GM19328 (cell line): ENCODE results near the gene PCBP2.
"Not testable (repeated sequence)": the region's sequence is repeated elsewhere in the genome, so short reads cannot be mapped to it uniquely, and the experiment has no call there.

ENCODE experiments used
- ATAC-seq: cut with Tn5 transposase; IDR thresholded peaks from one replicate; pipeline ENCODE4 v1.9.1; 2021; ENCODE audit warnings: mild to moderate bottlenecking, moderate library complexity; ENCODE audit not compliant: unreplicated experiment

The PCBP2 gene

DNA sequence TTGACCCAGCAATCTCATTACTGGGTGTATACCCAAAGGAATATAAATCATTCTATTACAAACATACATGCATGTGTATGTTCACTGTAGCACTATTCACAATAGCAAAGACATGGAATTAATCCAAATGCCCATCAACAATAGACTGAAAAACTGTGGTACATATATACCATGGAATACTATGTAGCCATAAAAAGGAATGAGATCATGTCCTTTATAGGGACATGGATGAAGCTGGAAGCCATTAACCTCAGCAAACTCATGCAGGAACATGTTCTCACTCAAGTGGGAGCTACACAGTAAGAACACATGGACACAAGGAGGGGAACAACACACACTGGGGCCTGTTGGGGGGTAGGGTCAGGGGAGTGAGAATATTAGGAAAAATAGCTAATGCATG is 12.3 kb upstream of the PCBP2 start:
- ATAC-seq = not testable (repeated sequence)

DNA sequence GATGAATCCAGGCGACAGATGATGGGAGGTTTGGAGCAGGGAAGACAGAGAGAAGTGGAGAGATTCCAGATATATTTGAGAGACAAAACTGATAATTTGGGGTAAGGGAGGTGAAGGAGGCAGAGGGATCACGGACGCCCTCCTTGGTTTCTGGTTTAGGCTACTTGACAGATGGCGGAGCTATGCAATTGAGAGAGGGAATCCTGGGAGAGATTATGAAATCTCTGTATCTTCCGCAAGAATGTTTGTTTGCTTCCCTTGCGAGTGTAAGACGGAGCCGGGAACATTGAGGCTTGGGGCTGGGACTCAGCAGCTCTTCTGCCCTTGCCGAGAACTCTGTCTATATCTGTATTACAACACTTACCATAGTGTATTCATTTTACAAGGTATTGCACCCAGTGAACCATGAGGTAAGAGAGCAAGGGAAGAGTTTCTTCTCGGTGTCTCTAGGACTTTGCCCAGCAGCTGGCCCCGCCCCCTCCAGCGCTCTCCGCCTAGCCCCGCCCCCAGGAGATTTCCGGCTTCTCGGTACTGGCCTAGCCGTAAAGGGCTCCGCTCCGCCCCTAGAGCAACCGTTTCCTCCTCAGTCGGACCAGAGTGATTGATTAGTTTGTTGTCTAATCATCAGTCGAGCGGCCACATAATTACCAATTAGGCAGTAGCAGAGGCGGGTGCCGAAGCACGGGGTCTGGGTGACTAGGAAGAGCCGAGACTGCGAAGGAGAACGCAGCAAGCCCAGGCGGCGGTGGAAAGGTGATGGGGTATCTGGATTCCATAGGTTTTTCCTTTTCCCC is 10.7 kb upstream of the PCBP2 start, which contains the start of gene PRR13:
Gene PRR13, plus strand, starts transcription at position 695 of the 794 bp plus-strand sequence. CDS start 981 bp downstream, outside the sequence.
- peak; percentile 98 for ATAC-seq

DNA sequence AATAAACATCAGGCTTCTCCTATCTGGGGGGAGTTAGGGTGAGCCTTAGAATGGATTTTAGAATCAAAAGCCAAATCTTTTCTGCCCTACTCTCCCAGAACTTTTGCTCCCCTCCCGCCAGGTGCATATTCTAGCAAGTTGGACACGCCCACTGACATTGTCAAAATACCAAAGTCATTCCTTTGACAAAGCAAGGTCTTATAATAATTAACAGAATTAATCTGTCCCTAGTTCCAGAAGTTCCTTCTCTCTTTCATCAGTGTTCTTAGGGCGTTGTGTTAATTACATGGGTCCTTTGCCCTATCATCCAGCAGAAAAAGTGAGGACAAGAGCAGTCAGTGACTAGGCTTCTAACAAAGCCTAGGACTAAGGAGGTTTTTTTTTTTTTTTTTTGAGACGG is 7.9 kb upstream of the PCBP2 start:
- ATAC-seq = no peak

DNA sequence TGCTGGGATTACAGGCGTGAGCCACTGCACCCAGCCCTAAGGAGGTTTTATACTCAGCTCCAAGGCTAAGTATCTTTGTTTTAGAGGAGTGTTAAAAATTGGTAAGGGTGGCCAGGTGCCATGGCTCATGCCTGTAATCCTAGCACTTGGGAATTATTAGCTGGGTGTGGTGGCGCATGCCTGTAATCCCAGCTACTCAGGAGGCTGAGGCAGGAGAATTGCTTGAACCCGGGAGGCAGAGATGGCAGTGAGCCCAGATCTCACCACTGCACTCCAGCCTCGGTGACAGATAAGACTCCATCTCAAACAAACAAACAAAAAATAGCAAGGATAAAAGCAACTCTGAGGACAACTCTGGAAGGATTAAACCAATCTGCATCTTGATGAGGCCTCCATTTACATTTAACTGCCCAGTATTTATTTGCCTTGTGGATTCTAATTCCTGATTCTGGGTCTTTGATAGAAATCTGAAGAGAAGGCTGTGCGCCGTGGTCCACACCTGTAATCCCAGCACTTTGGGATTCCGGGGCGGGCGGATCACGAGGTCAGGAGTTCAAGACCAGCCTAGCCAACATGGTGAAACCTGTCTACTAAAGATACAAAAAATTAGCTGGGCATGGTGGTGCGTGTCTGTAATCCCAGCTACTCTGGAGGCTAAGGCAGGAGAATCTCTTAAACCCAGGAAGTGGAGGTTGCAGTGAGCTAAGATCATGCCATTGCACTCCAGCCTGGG is 7.1 kb upstream of the PCBP2 start:
- not testable (repeated sequence) for ATAC-seq

DNA sequence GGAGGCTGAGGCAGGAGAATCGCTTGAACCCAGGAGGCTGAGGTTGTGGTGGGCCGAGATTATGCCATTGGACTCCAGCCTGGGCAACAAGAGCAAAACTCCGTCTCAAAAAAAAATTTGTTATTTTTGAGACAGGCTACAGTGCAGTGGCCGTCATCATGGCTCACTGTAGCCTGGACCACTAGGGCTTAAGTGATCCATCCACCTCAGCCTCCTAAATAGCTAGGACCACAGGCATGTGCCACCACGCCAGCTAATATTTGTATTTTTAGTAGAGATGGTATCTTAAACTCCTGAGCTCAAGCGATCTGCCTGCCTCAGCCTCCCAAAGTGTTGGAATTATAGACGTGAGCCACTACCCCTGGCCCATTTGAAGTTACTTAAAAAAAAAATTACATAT is 966 bp upstream of the PCBP2 start:
- ATAC-seq = no peak

DNA sequence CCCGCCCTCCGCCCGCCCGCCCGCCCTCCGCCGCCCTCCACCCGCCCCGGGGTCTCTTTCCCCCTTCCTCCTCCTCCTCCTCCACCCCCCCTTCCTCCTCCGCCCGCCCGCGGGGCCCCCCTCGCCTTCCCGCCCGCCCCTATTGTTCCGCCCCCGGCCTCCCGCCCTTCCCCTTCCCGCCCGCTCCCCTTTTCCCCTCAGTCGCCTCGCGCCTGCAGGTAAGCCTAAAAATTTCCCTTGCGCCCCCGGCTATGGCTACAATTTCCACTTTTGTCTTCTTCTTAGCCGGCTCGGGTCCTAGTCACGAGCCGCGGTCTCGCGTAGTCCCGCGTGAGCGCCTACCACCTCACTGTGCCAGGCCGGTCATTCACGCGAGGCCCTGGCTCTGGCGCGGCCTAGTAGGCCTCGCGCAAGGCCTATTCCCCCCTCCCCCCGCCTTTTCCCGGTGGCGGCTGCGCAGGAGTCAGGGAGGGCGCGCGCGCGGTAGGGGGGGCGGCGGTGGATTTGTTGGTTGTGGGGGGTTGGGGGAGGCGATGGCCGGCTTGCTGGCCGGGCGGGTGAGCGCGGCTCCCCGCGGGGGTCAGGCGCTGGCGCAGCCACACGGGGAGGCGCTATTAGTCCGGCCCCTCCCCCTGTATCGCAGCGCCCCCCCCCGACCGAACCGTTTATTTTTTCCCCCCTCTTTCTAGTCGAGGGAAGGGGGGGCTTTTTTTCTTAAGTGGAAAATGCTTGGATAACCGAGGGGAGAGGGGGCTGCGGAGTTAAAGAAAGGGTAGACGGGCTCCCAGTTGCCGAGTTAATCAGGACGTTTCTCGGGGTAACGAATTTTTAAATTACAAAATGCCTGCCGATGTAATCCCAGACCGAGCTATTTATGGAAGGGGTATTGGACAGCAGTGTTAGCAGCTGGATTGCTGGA is 516 bp downstream of the PCBP2 start:
- peak; percentile 27 for ATAC-seq

DNA sequence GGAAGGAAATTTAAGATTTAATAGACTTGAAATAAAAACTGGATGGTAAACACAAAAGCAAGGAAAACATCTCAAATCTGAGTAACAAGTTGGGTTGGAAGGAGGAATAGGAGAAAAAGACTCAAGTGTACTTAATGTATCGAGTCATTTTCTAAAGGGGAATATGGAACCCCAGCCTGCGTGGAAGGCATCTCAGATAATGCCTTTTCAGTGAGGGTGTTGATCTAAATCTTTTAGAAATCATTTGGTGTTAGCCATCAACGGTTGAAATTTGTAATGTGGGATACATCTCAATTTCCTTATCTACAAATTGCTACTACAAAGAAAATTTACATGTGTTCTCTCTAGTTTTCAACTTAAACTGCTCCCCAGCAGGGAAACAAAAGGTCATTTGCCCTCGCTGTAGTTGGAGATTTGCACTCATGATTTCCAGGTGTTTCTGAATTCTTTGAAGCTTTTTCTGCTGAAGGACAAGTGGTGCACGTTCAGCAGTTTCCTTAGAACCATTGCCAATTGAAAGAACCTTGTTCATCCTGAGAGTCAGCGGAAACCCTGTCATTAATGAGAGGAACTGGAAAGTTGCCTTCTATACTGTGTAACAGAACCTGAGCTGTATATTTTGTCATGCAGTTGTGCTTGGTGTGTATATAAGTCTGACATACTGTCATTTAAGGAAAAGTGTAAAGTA is 2.2 kb downstream of the PCBP2 start:
- ATAC-seq = no peak

DNA sequence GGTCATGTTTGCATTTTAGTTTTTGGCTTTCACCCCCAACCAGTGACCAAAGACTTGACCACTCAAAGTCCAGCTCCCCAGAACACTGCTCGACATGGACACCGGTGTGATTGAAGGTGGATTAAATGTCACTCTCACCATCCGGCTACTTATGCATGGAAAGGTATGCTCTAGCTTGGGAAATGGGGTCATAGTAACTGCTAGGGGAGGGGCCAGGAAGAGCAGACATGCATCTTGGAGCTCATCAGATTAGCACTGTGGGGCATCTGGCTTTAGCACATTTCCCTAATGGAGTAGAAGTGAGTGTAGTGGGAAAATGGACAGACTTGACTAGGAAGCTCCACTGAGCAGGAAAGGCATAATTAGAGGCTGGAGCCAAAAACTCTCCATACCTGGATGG is 2.8 kb downstream of the PCBP2 start:
- ATAC-seq = no peak

DNA sequence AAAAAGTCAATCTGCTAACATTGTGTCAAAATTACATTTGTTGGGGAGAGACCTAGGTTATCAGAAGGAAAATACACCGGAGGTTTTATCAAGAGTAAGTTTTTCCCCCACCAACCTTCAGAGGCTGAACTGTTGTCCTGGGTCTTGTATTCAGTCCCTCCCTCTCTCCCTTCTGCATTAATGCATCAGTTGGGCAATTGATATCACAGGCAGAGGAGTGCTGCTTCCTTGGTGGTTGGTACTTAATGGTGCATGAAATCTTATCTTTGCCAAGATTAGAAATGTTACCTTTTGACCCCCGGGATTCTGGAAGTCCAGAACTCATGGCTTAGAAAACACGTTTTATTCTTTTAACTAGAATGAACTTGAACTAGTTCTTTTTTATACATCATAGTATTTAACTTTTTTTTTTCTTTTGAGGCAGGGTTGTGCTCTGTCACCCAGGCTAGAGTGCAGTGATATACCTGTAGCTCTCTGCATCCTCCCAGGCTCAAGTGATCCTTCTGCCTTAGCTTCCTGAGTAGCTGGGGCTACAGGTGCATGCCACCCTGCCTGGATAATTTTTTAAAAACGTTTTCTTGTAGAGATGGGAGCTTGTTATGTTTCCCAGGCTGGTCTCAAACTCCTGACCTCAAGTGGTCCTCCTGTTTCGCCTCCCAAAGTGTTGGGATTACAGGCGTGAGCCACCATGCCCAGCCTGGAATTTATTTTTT is 4.9 kb downstream of the PCBP2 start:
- no peak for ATAC-seq

DNA sequence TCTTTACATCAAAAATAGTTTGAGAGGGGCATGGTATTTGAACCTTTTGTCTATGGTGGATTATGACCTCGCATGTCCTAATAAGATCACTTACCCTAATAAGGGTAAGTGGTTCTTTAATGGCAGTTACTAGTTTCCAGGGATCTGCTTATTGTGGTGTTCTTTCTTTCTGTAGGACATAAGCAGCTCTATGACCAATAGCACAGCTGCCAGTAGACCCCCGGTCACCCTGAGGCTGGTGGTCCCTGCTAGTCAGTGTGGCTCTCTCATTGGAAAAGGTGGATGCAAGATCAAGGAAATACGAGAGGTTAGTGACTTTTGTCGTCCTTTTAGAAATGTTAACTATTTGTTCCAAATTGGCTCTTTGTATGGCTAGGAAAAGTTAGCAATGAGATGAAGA is 7.2 kb downstream of the PCBP2 start:
- no peak for ATAC-seq

DNA sequence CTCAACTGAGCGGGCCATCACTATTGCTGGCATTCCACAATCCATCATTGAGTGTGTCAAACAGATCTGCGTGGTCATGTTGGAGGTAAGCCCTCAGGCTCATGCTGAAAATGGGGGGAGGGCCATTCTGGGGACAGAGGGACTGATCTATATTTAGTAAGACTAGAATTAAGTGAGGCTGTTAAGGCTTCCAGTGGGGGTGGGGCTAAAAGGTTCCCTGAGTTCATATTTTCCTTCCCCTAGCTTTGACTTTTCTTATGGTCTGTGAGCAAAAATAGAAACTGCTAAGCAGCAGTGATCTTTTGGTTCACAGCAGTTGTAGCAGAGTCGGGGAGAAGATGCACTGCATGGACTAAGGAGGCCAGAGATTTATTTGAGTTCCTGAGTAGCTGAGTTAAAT is 9.2 kb downstream of the PCBP2 start:
- ATAC-seq = no peak

DNA sequence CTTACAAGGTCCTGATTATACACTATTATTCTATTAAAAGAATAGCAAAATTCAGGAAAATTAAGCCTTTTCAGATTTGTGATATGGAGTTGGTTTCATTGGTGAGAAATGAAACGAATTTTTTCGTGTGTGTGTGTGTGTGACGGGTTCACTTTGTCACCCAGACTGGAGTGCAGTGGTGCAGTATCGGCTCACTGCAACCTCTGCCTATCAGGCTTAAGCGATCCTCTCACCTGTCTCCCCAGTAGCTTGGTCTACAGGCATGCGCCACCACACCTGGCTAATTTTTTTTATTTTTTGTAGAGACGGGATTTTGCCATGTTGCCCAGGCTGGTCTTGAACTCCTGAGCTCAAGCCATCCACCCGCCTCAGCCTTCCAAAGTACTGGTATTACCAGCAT is 9.7 kb downstream of the PCBP2 start:
- ATAC-seq = no peak

DNA sequence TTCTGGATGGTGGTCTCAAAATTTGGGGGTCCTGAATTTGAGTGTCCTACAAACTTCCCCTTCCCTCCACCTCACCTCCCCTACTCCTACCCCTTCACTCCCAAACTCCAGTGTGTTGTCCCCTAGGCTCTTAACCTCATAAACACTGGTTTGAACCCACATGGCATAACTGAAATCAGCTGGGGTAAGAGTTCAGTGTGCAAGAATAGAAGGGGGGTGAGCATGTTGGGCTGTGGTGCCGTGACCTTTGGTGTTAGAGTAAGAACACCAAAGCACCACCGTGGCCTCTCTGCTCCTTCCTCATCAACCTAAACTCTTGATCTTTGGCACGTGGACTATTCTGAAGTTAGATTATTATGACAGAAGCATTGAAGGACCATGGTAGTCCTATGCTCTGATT is 11.0 kb downstream of the PCBP2 start:
- ATAC-seq = no peak

DNA sequence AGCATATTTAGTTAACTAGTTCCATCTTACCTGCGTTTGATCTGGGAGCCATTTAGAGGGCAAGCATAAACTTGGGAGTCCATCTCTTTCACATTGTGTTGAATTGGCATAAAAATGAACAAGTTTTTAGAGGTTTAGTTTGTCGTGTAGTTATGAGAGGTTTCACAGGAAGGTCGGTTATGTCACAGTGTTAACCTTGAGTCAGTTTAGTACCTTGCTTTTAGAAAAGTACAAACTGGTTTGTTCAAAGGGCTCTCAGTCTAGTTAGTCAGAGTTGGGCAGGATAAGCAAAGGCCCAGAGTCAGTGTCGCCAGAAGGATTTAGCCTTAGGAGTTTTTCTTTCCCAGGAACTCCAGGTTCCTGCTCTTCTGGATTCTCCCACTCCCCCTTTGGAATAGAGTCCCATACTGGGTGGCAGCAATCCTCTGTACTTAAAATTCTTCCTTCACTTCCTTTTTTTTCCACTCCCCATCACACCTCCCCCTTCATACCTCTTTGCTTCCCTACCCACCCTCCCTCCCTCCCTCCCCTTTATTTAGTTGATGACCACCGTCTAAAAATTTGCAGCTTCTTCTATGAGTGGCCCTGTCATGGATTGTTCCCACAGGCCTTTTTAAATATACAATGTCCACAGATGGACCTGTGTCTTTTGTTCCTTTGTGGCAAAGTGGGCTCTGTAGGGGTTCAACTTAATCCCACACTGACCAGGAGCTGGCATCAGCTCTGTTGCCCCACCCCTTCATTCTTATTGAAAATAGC is 12.1 kb downstream of the PCBP2 start:
- ATAC-seq = no peak

DNA sequence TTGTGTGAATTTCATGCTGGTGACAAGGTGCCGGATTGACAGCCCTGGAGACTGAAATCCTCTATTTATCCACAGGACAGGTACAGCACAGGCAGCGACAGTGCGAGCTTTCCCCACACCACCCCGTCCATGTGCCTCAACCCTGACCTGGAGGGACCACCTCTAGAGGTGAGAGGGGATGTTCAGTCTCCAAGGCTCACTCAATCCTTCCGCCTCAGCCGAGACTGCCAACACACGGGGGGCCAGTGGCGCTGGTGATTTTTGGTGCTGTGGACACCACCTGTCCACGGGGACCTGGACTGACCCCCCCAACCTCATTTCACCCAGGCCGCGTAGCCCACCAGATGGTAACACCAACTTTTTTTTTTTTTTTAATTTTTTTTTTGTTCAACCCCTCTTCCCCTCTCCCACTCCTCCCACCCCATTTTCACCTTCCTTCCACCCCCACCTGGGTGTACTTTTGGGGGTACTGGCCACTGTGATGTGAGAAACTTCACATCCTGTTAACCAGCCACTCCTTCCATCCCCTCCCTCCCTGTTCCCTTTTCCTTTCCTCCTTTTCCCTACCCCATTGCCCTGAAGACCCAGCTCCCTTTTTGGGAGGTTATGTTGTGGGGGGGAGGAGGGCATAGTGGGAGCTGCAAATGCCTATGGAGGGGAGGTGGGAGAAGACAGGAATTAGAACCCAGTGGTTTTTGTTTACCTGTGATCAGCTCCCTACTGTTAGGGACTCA is 12.9 kb downstream of the PCBP2 start:
- ATAC-seq = no peak

DNA sequence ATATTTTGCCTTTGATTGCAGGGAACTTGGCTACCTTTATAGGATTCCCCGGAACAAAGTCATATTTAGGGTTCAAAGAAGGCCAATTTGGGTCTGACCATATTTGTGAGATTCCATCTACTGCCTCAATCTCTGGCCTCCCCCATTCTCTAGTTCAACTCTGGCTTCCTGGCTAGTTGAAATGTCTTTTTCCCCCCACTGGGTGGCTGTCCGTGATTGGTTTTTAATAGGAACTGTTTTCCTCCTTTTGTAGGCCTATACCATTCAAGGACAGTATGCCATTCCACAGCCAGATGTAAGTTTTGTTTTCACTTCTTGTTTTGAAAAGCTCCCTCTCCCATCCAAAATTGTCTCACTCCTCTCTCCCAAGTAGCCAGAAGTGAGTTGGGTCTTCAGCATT is 13.8 kb downstream of the PCBP2 start:
- no peak for ATAC-seq

DNA sequence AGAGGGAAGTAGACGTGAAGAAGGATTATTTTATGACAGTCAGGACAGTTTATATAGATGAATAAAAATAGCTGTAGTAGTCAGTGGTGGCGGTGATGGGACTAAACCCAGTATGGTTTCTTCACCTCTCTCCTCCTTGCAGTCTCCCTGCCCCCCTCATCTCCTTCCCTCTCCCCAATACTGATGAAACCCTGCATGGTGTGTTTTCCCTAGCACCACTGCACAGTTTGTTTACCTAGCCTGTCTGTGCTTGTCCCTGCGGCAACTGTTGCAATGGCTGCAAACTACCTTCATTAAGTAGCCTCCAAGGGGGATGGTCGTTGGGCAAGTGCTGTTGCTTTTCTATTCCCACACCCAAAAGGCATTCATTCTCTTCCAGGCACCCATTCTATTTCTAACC is 14.7 kb downstream of the PCBP2 start:
- no peak for ATAC-seq

DNA sequence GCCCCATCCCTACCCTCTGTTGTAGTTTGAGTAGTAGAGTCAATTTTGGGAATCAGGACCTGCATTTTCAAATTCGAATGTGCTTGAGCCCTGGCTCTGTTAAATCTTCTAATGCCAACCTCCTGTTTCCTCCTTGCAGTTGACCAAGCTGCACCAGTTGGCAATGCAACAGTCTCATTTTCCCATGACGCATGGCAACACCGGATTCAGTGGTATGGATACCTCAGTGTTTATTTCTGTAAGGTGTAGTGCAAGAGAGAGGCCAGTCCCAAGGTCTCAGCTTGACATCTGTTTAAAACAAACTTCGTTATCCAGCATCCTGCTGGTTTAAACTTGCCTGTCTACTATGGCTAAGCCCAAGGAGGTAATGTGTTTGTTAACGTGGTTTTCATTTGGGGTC is 15.2 kb downstream of the PCBP2 start:
- ATAC-seq = no peak

DNA sequence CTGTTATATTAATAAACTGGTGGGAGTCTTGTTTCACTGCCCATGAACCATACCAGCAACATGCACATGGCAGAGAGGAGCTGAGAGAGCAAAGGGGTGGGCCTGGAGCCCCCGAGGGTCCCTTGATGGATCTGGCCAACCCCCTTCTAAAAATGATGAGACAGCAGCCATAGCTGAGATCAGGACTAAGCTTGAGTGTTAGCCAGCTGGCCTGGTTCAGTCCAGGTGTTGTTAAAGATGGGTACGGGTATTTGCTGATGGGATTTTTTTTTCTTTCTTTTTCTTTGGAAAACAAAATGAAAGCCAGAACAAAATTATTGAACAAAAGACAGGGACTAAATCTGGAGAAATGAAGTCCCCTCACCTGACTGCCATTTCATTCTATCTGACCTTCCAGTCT is 16.0 kb downstream of the PCBP2 start:
- ATAC-seq = no peak
